GM10248 (cell line): Measurements from ENCODE around the gene GPR45.

Source experiments
- CTCF ChIA-PET: fragments of 300-600 bp; sonication (Branson Sonifier 250); formaldehyde crosslinking; extraction: SDS; loops from one replicate; lab custom pipeline; 2021; ENCODE audit warnings: antibody characterized with exemption; lab: Yijun Ruan, JAX
- POLR2A ChIA-PET: fragments of 350-650 bp; sonication (Branson Sonifier 250); formaldehyde crosslinking; extraction: SDS; loops from one replicate; lab custom pipeline; 2020; ENCODE audit warnings: antibody characterized with exemption; lab: Yijun Ruan, JAX
- DNase-seq: peaks from one replicate; pipeline ENCODE4 v3.0.0; 2012; ENCODE audit errors: extremely low spot score
- TF ChIP-seq, protein P1 (sequence below): IDR thresholded peaks from 2 replicates; pipeline ENCODE4 v1.5.1; 2012; ENCODE audit warnings: mild to moderate bottlenecking, low read depth; ENCODE audit errors: extremely low read depth, missing control alignments, control extremely low read depth

Gene GPR45

DNA sequence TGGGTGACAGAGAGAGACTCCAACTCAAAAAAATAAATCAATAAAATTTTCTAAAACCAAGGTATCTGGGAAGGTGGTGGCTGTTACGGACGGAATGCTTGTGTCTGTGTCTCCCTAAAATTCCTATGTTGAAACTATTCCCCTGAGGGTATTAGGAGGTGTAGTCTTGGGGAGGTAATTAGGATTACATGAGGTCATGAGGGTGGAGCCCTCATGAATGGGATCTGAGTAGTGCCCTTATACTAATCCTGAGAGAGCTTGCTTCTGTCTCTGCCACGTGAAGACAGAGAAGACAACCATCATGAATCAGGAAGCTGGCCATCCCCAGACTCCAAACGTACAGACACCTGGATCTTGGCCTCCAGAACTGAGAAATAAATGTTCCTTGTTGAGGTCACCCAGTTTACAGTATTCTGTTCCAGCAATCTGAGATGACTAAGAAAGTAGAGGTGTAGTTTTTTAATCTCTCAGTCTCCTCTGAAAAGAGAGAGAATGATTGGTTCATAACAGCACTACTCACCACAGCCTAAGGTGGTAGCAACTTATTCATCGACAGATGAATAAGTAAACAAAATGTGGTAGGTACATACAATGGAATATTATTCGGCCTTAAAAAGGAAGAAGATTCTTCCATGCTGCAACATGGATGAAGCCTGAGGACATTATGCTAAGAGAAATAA, 49.6 kb downstream of the GPR45 start:
- TF ChIP-seq, protein P1, sequence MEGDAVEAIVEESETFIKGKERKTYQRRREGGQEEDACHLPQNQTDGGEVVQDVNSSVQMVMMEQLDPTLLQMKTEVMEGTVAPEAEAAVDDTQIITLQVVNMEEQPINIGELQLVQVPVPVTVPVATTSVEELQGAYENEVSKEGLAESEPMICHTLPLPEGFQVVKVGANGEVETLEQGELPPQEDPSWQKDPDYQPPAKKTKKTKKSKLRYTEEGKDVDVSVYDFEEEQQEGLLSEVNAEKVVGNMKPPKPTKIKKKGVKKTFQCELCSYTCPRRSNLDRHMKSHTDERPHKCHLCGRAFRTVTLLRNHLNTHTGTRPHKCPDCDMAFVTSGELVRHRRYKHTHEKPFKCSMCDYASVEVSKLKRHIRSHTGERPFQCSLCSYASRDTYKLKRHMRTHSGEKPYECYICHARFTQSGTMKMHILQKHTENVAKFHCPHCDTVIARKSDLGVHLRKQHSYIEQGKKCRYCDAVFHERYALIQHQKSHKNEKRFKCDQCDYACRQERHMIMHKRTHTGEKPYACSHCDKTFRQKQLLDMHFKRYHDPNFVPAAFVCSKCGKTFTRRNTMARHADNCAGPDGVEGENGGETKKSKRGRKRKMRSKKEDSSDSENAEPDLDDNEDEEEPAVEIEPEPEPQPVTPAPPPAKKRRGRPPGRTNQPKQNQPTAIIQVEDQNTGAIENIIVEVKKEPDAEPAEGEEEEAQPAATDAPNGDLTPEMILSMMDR = no peak
- DNase-seq = no peak
- CTCF ChIA-PET = no interaction called here
- POLR2A ChIA-PET = no interaction called here

DNA sequence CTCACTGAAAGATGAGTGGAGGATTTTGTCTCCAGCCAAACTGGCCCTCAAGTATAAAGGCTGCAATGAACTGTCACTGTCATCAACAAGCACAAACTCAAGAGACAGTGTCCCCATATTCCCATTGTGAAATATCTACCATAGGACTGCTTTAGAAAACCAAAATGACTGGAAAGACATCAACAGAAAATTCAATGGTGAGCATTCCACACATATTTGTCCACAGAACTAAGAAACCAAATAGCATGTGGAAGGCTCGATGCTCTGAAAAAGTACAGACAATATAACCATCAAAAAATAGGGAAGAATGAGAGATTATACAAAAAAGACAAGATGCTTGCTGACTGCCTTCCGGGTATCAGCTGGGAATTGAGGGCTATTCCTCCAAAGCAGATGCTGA, 50.4 kb downstream of the GPR45 start:
- TF ChIP-seq, protein P1 = no peak
- POLR2A ChIA-PET = no interaction called here

More for the DNA sequence above, 50.4 kb downstream of the GPR45 start:
- CTCF ChIA-PET = interaction anchor here (1.8 to 4.2 kb wide), 2 partner anchors 8 to 177 kb away, joined by 5 to 23 read pairs; no protein-coding TSS in a partner anchor
- DNase-seq = no peak
